CD14-positive monocyte (primary cell): Measurements from ENCODE around the gene DGCR2. TPM values are rescaled to one million over a fixed set of nuclear protein-coding genes. Genes with fewer than 3 reads are reported as not detected.

Source experiments
- DNase-seq, 3 donors: peaks; one replicate each; pipeline ENCODE4 v3.0.0-alpha.2; 2011 to 2022
- H2AFZ ChIP-seq: 2 replicates; pipeline ENCODE4 v1.6.0; 2012; ENCODE audit warnings: mild to moderate bottlenecking, low read depth, low read length, inconsistent platforms; ENCODE audit not compliant: insufficient read depth, poor library complexity, severe bottlenecking
- H3K27ac ChIP-seq, 2 donors: 1 replicate in 1 of 2; 2 replicates in 1 of 2; pipeline ENCODE4 v1.5.1; 2012 to 2013; ENCODE audit warnings: low read length in 2 of 2, control low read depth in 1 of 2, inconsistent platforms in 1 of 2, low read depth in 1 of 2, mild to moderate bottlenecking in 1 of 2
- H3K27me3 ChIP-seq, 2 donors: one replicate each; pipeline versions ENCODE4 v1.6.0 to v1.6.1; 2011 to 2013; ENCODE audit warnings: low read length in 2 of 2; ENCODE audit not compliant: control insufficient read depth in 2 of 2, insufficient read depth in 2 of 2
- H3K36me3 ChIP-seq, 2 donors: replicated peaks in 1 of 2; 1 replicate in 1 of 2; 2 replicates in 1 of 2; pipeline versions ENCODE4 v1.5.1 to v1.6.1; 2012 to 2013; ENCODE audit warnings: low read length in 2 of 2, control low read depth in 1 of 2, inconsistent platforms in 1 of 2, mild to moderate bottlenecking in 1 of 2; ENCODE audit not compliant: insufficient read depth in 2 of 2, control insufficient read depth in 1 of 2
- H3K4me1 ChIP-seq, 2 donors: 1 replicate in 1 of 2; 2 replicates in 1 of 2; pipeline versions ENCODE4 v1.5.1 to v1.6.1; 2012 to 2013; ENCODE audit warnings: low read length in 2 of 2, control low read depth in 1 of 2, inconsistent platforms in 1 of 2, mild to moderate bottlenecking in 1 of 2, moderate library complexity in 1 of 2; ENCODE audit not compliant: insufficient read depth in 2 of 2, control insufficient read depth in 1 of 2
- H3K4me2 ChIP-seq: replicated peaks from 2 replicates; pipeline ENCODE3; 2012; ENCODE audit warnings: low read length, moderate library complexity, mild to moderate bottlenecking; ENCODE audit not compliant: poor library complexity, severe bottlenecking; ENCODE audit errors: extremely low read depth
- H3K4me3 ChIP-seq, 3 experiments: fragments of 200-600 bp in 1 of 3; sonication (generic) in 1 of 3; replicated peaks in 1 of 3; 1 replicate in 2 of 3; 2 replicates in 1 of 3; pipeline ENCODE4 v1.5.1; 2011 to 2013; ENCODE audit warnings: low read length in 3 of 3, mild to moderate bottlenecking in 3 of 3, control low read depth in 2 of 3, low read depth in 2 of 3, inconsistent platforms in 1 of 3, moderate library complexity in 1 of 3
- H3K79me2 ChIP-seq: 2 replicates; pipeline ENCODE4 v1.6.0; 2012; ENCODE audit warnings: mild to moderate bottlenecking, control low read depth, inconsistent platforms, low read length, moderate library complexity; ENCODE audit not compliant: insufficient read depth
- H3K9ac ChIP-seq: 2 replicates; pipeline ENCODE4 v1.6.0; 2017; ENCODE audit warnings: low read length, mild to moderate bottlenecking; ENCODE audit not compliant: insufficient read depth, poor library complexity, severe bottlenecking
- H3K9me3 ChIP-seq, 2 donors: replicated peaks in 1 of 2; 1 replicate in 1 of 2; 2 replicates in 1 of 2; pipeline versions ENCODE4 v1.5.1 to v1.6.1; 2012 to 2013; ENCODE audit warnings: low read length in 2 of 2, control low read depth in 1 of 2; ENCODE audit not compliant: control insufficient read depth in 1 of 2, insufficient read depth in 1 of 2
- H4K20me1 ChIP-seq: 2 replicates; pipeline ENCODE4 v1.6.0; 2012; ENCODE audit warnings: mild to moderate bottlenecking, low read length, control low read depth, moderate library complexity; ENCODE audit not compliant: insufficient read depth
- H3K27ac Mint-ChIP-seq, 7 donors: one replicate each; pipeline ENCODE4 v1.8.0; 2020; ENCODE audit warnings: mild to moderate bottlenecking in 7 of 7, mixed read lengths in 7 of 7, moderate library complexity in 6 of 7, inconsistent platforms in 2 of 7
- H3K27me3 Mint-ChIP-seq, 3 donors: one replicate each; pipeline ENCODE4 v1.8.0; 2021 to 2022; ENCODE audit warnings: low read depth in 3 of 3, mild to moderate bottlenecking in 3 of 3, mixed read lengths in 3 of 3, moderate library complexity in 3 of 3, inconsistent platforms in 1 of 3
- H3K36me3 Mint-ChIP-seq, 2 donors: one replicate each; pipeline ENCODE4 v1.8.0; 2020; ENCODE audit warnings: mixed read lengths in 2 of 2, inconsistent platforms in 1 of 2, mild to moderate bottlenecking in 1 of 2
- H3K4me1 Mint-ChIP-seq: one replicate; pipeline ENCODE4 v1.8.0; 2020; ENCODE audit warnings: mild to moderate bottlenecking, mixed read lengths
- H3K4me3 Mint-ChIP-seq, 2 donors: one replicate each; pipeline ENCODE4 v1.8.0; 2020; ENCODE audit warnings: mild to moderate bottlenecking in 2 of 2, mixed read lengths in 2 of 2, moderate library complexity in 1 of 2
- H3K9me3 Mint-ChIP-seq, 7 donors: one replicate each; pipeline ENCODE4 v1.8.0; 2020 to 2022; ENCODE audit warnings: mixed read lengths in 7 of 7, mild to moderate bottlenecking in 6 of 7, moderate library complexity in 6 of 7, inconsistent platforms in 2 of 7
- WGBS: methylation state at CpG from one replicate; pipeline ENCODE4 v1.1.5; 2013; ENCODE audit warnings: missing lambda C conversion rate; ENCODE audit not compliant: insufficient coverage; 5-methylcytosine and 5-hydroxymethylcytosine counted together
- intact Hi-C, 2 donors: fragments of 100-400 bp; cut with micrococcal nuclease; formaldehyde crosslinking; loops; one replicate each; pipeline versions ENCODE4 v1.15.0 to v1.15.1; 2023
- polyA plus RNA-seq, 3 donors: library from polyadenylated mRNA; depleted of rRNA in 1 of 3; unstranded in 2 of 3; stranded (reverse) in 1 of 3; fragments of 300-500 nt in 2 of 3; fragments of >200 nt in 1 of 3; fragmentation: Illumina TruSeq in 2 of 3; gene quantifications; 1 replicate in 2 of 3; 2 replicates in 1 of 3; pipeline ENCODE4 v1.2.3, GENCODE V29; 2012 to 2021
- TF ChIP-seq, protein P1 (sequence below): fragments of 200-600 bp; IDR thresholded peaks from one replicate; pipeline ENCODE4 v1.8.0; 2022; ENCODE audit warnings: antibody characterized with exemption, mild to moderate bottlenecking

DGCR2 gene
- polyA plus RNA-seq, 3 donors = 28.9 to 37.0 (median 36.2) TPM

DNA sequence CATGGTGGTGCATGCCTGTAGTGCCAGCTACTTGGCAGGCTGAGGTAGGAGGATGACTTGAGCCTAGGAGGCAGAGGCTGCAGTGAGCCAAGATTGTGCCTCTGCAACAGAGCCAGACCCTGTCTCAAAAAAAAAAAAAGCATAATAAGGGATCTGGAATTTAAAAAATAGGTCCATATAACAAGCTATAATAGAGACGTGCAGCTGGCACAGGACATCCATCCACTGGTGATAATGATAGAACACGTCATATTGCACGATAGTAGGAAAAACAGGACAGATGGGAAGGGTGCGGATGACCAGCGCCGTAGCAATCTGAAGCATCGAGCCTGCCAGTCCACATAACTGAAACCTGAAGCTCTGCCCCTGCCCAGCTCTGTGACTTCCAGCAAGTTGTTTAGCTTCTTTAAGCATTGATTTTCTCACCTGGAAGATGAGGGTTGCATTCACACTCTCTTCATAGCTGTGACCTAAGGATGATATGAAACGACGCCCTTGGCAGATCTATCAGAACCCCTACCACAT, 125.8 kb downstream of the DGCR2 start:
- Histone ChIP-seq H3K9ac (no peak overlapping the region), H3K79me2 (no peaks in the 10 kb centered on the region), H3K27ac (no peak overlapping the region), H3K4me3 (no peak overlapping the region), H3K27me3 (peaks cover 0 to 18% of the 10 kb centered on the region in 2 donors), H3K9me3 (no peaks in the 10 kb centered on the region), H3K4me2 (no peak overlapping the region), H3K36me3 (no peaks in the 10 kb centered on the region), H2AFZ (no peak overlapping the region), H4K20me1 (no peaks in the 10 kb centered on the region), H3K4me1 (no peaks in the 10 kb centered on the region)
- no peak overlapping the region for H3K27ac Mint-ChIP-seq
- TF ChIP-seq, protein P1, sequence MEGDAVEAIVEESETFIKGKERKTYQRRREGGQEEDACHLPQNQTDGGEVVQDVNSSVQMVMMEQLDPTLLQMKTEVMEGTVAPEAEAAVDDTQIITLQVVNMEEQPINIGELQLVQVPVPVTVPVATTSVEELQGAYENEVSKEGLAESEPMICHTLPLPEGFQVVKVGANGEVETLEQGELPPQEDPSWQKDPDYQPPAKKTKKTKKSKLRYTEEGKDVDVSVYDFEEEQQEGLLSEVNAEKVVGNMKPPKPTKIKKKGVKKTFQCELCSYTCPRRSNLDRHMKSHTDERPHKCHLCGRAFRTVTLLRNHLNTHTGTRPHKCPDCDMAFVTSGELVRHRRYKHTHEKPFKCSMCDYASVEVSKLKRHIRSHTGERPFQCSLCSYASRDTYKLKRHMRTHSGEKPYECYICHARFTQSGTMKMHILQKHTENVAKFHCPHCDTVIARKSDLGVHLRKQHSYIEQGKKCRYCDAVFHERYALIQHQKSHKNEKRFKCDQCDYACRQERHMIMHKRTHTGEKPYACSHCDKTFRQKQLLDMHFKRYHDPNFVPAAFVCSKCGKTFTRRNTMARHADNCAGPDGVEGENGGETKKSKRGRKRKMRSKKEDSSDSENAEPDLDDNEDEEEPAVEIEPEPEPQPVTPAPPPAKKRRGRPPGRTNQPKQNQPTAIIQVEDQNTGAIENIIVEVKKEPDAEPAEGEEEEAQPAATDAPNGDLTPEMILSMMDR = no peak
- H3K4me1 Mint-ChIP-seq = no peaks in the 10 kb centered on the region
- 94% methylated on average over 6 of the region's 9 CpGs for WGBS
- H3K9me3 Mint-ChIP-seq = peaks cover 0 to 3% (median 0%) of the 10 kb centered on the region in 7 donors
- no peak overlapping the region for H3K4me3 Mint-ChIP-seq
- DNase-seq = no peak
- intact Hi-C loops = no loop called here
- H3K36me3 Mint-ChIP-seq = no peaks in the 10 kb centered on the region
- peaks cover 13 to 28% (median 26%) of the 10 kb centered on the region in 3 donors for H3K27me3 Mint-ChIP-seq

DNA sequence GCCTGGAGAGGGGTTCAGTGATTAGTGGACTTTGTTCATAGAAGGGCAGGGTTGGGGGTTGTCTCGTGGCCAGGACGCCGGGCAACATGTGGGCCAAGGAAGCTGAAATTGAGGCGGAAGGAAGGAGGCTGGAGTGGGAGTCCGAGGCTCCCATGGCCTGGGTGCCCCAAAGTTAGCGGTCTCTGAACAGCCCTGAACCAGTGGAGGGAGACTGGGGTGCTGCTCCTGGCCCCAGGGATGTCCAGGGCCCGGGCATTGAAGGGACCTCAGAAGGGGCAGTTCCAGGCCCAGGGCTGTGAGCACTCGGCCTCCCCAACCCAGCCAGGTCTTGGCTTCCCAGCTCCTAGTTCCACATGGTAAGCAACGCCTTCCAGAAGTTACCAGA, 126.9 kb downstream of the DGCR2 start:
- Histone ChIP-seq H3K27ac (no peak overlapping the region), H3K9ac (no peak overlapping the region), H4K20me1 (no peaks in the 10 kb centered on the region), H3K27me3 (peaks cover 0 to 18% of the 10 kb centered on the region in 2 donors), H3K9me3 (no peaks in the 10 kb centered on the region), H3K4me3 (no peak overlapping the region), H2AFZ (no peak overlapping the region), H3K4me2 (no peak overlapping the region), H3K4me1 (no peaks in the 10 kb centered on the region), H3K79me2 (no peaks in the 10 kb centered on the region), H3K36me3 (no peaks in the 10 kb centered on the region)
- 98% methylated on average over 6 of the region's 9 CpGs for WGBS
- no peaks in the 10 kb centered on the region for H3K36me3 Mint-ChIP-seq
- TF ChIP-seq, protein P1 = no peak
- H3K4me1 Mint-ChIP-seq = no peaks in the 10 kb centered on the region
- no peak for DNase-seq
- peaks cover 13 to 28% (median 23%) of the 10 kb centered on the region in 3 donors for H3K27me3 Mint-ChIP-seq
- no peak overlapping the region for H3K4me3 Mint-ChIP-seq
- H3K9me3 Mint-ChIP-seq = peaks cover 0 to 3% (median 0%) of the 10 kb centered on the region in 7 donors
- intact Hi-C loops = no loop called here
- H3K27ac Mint-ChIP-seq = no peak overlapping the region
